ENCODE data around the gene UBA6.

Gene UBA6

GRCh38 chr4:67700116-67700737, 728 bp downstream of the UBA6 start:
- TF ChIP-seq GATA3 (IDR thresholded peaks at IDR 0.05; ENCODE audit: low read depth, low read length) (no peak), GATA2 (IDR thresholded peaks at IDR 0.05; ENCODE audit: low read depth, low read length) (no peak)

- TF ChIP-seq GATA2 (IDR thresholded peaks at IDR 0.05; ENCODE audit: low read depth, low read length), result no peak
- no peak for TF ChIP-seq GATA3 (IDR thresholded peaks at IDR 0.05; ENCODE audit: low read depth, low read length)
These were observed 1.4 kb downstream of the UBA6 start for GRCh38 chr4:67699603-67700002.

- TF ChIP-seq GATA2 (IDR thresholded peaks at IDR 0.05; ENCODE audit: low read depth, low read length), result no peak
- no peak for TF ChIP-seq GATA3 (IDR thresholded peaks at IDR 0.05; ENCODE audit: low read depth, low read length)
These were observed 2.9 kb downstream of the UBA6 start for GRCh38 chr4:67697860-67698687.

GRCh38 chr4:67696061-67696460, 4.9 kb downstream of the UBA6 start:
- no peak for TF ChIP-seq GATA3 (IDR thresholded peaks at IDR 0.05; ENCODE audit: low read depth, low read length)
- TF ChIP-seq GATA2 (IDR thresholded peaks at IDR 0.05; ENCODE audit: low read depth, low read length), result no peak

GRCh38 chr4:67694662-67695061, 6.3 kb downstream of the UBA6 start:
- TF ChIP-seq GATA2 (IDR thresholded peaks at IDR 0.05; ENCODE audit: low read depth, low read length), result no peak
- TF ChIP-seq GATA3 (IDR thresholded peaks at IDR 0.05; ENCODE audit: low read depth, low read length), result no peak

- TF ChIP-seq GATA3 (IDR thresholded peaks at IDR 0.05; ENCODE audit: low read depth, low read length) (no peak), GATA2 (IDR thresholded peaks at IDR 0.05; ENCODE audit: low read depth, low read length) (no peak)
These were observed 9.6 kb downstream of the UBA6 start for GRCh38 chr4:67691328-67691727.

- TF ChIP-seq GATA3 (IDR thresholded peaks at IDR 0.05; ENCODE audit: low read depth, low read length) (no peak), GATA2 (IDR thresholded peaks at IDR 0.05; ENCODE audit: low read depth, low read length) (no peak)
These were observed 13.3 kb downstream of the UBA6 start for GRCh38 chr4:67687636-67688035.

- TF ChIP-seq GATA2 (IDR thresholded peaks at IDR 0.05; ENCODE audit: low read depth, low read length) (no peak), GATA3 (IDR thresholded peaks at IDR 0.05; ENCODE audit: low read depth, low read length) (no peak)
These were observed 15.5 kb downstream of the UBA6 start for GRCh38 chr4:67685532-67685859.

- TF ChIP-seq GATA2 (IDR thresholded peaks at IDR 0.05; ENCODE audit: low read depth, low read length) (no peak), GATA3 (IDR thresholded peaks at IDR 0.05; ENCODE audit: low read depth, low read length) (no peak)
These were observed 16.0 kb downstream of the UBA6 start for GRCh38 chr4:67684839-67685531.

- TF ChIP-seq GATA2 (IDR thresholded peaks at IDR 0.05; ENCODE audit: low read depth, low read length) (no peak), GATA3 (IDR thresholded peaks at IDR 0.05; ENCODE audit: low read depth, low read length) (no peak)
These were observed 18.7 kb downstream of the UBA6 start for GRCh38 chr4:67682266-67682665.

- TF ChIP-seq GATA3 (IDR thresholded peaks at IDR 0.05; ENCODE audit: low read depth, low read length), result no peak
- no peak for TF ChIP-seq GATA2 (IDR thresholded peaks at IDR 0.05; ENCODE audit: low read depth, low read length)
These were observed 20.3 kb downstream of the UBA6 start for GRCh38 chr4:67680581-67681222.

GRCh38 chr4:67678612-67679011, 22.3 kb downstream of the UBA6 start:
- TF ChIP-seq GATA3 (IDR thresholded peaks at IDR 0.05; ENCODE audit: low read depth, low read length), result no peak
- TF ChIP-seq GATA2 (IDR thresholded peaks at IDR 0.05; ENCODE audit: low read depth, low read length), result no peak

GRCh38 chr4:67674098-67674497, 26.9 kb downstream of the UBA6 start:
- no peak for TF ChIP-seq GATA3 (IDR thresholded peaks at IDR 0.05; ENCODE audit: low read depth, low read length)
- TF ChIP-seq GATA2 (IDR thresholded peaks at IDR 0.05; ENCODE audit: low read depth, low read length), result no peak

- TF ChIP-seq GATA2 (IDR thresholded peaks at IDR 0.05; ENCODE audit: low read depth, low read length), result no peak
- no peak for TF ChIP-seq GATA3 (IDR thresholded peaks at IDR 0.05; ENCODE audit: low read depth, low read length)
These were observed 32.6 kb downstream of the UBA6 start for GRCh38 chr4:67668315-67668714.

Data from SH-SY5Y (cell line).